NK-92 (cell line): ENCODE results near the gene KRTAP10-2.

Experiments
- DNase-seq: peaks from one replicate; lab custom pipeline; 2025; ENCODE audit not compliant: unreplicated experiment; lab: John Stamatoyannopoulos, UW

KRTAP10-2 gene

DNA sequence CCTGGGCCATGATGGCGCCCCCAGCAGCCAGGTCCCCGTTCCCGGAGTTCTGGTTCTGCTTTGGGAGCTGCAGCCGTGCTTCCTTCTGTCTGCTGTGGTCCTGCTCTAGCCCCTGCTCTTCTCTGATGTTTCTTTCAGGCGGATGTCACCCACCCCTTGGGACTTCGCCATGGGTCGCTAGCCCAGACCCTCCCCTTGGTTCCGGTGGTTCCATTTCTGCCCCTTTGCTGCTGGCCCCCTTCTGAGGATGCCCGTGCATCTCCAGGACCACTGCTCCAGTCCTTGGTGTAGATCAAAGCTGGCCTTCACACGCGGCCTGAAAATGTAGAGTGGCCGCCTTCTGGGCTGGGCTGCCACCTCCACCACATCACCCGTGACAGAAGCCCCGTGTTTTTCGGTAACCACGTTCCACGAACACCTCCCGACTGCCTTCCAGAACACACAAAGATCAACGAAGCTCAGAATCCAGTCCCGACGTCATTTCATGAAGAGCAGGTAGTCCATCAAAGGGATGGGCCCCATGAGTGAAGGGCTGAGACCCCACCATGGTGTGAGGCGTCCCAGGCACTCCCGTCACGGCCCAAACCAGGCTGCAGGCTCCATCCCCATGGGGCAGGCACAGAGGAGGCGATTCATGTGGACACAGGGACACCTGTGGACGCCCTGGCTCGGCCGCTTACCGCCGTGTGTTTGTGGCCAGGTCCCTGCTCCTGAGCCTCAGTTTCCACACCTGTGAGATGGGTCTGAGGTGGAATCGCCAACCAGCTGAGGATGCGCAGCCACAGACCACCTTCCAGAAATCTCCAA is 35.7 kb downstream of the KRTAP10-2 start:
- no peak for DNase-seq

DNA sequence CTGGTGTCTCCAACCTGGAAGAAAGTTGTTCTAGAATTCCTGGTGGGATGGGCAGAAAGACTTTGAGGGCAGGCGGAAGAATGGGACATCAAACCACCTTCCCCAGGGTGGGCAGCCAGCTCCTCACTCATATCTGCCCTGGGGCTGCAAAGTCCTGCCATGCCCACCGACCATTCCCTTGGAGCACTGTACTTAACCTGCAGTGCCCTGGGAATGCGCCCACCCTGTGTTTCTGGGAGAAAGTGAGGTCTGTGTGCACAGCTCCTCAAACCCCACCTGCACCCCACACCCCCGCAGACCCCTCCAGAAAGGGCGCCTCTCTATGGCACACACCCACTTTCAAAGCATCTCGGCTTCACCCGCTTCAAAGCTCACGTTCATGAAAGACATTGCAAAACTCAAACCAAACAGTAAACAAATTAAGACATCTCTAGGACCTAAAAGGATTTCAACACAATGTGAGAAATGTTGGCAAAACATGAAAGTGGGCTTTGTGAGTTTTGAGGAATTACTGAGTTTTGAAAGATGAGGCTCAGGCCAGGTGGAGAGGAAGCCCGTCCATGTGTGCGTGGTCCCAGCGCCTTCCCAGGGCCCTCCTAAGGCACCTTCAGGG is 36.5 kb downstream of the KRTAP10-2 start:
- DNase-seq = no peak

DNA sequence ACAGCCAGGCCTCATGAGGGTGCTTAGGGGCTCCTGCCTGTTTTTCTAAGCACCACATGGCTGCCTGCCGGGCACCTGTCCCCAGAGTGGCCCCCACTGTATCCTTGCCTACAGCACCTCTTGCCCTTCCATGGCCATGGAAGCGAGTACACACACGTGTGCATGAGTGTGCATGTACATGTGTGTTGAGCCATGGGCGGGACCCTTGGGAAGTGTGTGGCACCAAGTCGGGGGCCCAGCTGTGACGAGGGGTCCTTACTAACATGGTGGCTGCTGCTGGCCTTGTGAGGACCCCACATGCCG is 37.1 kb downstream of the KRTAP10-2 start:
- no peak for DNase-seq

DNA sequence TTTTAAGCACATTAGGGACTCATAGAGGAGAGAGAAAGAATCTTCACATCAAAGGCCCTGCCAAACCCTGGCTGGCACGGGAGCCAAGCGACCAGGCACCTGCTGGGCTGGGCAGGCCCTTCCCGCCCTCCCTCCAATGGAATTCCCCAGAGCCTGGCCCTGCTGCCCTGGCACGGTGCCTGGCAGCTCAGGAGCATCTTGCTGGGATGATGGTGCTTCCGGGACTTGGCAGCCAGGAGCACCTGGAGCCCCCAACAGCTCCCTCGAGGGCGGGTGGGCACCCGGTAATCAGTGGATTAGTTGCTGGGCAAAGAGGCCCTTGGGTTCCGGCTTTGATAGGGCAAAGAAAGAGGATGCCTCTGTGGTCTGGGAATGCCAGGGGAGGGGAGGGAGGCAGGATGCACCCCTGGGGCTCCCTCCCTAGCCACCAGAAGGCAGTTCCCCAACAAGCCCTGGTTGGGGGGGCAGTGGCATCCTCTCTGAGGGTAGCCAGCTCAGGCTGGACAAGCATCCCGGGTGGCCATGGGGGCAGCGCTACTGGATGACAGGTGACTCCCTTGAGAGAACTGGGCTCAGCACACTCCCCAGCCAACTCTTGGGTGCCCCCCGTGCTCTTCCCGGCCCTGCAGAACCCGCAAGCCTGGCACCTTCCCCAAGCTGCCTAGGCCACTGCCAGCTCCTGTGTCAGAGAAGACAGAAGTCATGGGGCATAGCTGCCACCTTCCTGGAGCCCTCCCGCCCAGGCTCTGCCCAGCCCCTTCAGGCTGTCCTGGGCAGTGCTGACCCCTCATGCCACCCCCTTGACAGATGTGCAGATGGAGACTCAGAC is 37.7 kb downstream of the KRTAP10-2 start:
- no peak for DNase-seq

DNA sequence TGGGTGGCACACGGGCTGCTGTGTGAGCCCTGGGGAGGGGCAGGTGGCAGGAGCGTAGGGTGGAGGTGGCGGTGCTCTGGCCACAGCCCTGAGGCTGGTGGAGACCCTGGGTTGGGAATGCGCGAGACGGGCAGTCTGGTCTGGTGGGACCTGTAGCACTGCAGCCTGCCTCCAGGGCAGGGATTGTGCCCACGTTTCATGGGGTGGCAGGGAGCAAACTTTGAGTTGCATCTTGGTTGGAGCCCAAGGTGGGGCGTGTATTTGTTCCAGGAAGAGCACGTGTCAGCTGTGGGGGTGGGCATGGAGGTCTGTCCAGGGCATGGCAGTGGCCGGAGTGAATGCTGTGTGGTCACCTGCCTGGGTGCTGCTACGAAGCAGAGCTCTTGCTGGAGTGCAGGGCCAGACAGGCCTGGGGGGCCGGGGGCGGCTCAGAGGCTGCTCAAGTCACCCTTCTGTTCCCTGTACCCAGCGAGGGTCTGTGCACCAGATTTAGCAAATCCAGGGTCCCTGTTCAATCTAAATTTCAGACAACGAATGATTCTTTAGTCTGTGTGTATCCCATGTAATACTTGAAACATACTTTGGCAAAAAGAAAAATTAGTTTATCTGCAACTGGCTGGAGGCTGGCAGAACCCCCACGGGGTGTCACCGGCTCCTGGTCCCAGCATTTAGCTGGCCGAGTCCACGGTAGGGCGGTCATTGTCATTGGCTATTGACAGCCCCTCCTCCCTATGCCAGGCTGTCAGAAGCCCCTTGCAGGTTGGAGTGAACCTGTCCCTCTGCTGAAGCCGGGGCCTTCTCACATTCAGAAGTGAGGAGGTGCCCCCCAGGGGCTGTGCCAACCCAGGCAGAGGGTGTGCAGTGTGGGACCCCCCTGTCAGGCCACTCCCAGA is 38.6 kb downstream of the KRTAP10-2 start:
- DNase-seq = no peak

DNA sequence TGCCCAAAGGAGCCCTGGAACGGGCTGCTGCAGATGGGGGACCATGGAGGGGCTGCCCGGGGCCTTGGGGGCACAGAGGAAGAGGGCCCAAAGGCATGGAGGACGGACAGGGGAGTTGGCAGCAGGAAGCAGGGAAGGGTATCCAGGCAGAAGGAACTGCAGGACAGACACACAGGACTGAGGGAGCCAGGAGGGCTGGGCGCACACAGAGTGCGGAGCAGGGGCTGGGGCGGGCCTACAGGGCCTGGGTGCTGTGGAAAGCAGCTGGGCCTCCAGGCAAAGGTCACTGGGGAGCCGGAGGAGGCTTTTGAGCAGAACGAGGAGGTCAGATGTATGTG is 39.4 kb downstream of the KRTAP10-2 start:
- DNase-seq = no peak

DNA sequence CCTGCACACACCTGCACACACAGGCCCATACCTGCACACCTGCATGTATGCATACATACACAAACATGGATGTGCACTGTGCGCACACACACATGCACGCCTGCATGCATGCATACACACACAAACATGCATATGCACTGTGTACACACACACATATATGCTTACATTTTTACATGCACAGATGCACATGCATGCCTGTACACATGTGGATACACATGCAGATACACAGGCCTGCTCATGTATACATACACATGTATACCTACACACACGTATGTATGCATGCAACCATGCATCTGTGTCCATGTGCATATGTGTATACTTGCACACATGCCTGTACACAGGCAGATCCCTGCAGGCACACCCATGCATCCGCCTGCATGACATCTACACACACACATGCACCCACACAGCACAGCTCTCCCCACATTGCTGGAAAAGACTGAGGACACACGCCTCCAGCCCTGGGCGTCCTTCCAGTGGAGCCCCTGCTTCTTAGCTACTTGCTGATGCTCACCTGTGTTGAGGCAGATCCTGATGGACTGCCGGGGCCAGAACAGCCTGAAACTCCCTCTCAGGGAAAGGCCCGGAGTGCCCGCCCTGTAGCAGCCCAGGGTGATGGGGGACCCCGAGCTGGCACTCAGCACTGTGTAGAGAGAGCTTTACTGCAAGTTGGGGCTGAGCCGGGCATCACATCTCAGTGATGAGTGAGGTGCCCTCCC is 39.9 kb downstream of the KRTAP10-2 start:
- no peak for DNase-seq

DNA sequence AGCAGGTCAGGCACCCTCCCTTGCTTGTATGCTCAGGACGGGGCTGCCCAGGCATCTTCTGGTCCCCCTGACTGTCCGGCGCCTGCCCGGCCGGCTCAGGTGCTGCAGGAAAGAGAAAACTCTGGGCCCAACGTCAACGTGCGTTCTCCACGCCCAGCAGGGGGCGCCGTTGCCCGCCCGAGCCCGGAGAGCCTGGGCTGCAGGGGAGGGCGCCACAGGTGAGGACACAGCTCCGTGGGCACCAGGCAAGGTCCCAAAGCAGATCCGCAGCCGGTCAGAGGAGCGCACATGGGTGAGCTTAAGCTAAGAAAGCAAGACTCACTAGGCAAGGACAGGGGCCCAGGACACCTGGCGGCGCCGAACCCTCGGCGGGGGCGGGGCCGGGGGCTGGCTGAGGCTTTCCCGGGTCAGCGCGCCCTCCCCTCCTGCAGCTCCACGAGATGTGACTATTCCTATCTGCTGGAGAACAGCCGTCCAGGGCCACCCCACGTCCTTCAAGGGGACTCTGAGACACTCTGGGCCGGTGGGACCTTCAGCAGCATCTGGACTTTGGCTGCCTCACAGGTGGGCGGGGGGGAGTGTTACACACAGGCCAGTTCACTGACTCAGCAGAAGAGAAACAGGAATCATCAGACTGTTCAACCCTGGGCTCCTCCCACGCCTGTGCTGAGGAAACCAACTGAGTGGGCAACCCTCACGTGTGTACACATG is 40.6 kb downstream of the KRTAP10-2 start:
- no peak for DNase-seq

DNA sequence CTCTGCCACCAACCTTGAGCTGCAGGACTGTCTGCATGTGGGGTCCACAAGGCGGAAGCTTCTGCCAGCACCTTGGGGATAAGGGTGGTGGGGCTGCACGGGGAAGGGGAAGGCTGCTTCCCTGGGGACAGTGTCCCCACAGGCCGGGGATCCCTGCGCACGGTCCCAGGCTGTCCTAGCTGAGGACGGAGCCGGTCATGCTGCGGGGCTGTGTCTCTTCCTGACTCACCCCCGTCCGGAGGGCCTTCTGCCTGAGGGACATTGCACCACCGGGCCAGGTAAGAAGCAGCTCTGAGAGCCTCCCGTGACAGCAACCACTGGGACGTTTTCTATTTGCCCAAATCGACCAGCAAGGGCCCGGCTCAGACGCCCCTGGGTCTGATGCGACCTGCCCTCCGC is 41.2 kb downstream of the KRTAP10-2 start:
- DNase-seq = no peak

DNA sequence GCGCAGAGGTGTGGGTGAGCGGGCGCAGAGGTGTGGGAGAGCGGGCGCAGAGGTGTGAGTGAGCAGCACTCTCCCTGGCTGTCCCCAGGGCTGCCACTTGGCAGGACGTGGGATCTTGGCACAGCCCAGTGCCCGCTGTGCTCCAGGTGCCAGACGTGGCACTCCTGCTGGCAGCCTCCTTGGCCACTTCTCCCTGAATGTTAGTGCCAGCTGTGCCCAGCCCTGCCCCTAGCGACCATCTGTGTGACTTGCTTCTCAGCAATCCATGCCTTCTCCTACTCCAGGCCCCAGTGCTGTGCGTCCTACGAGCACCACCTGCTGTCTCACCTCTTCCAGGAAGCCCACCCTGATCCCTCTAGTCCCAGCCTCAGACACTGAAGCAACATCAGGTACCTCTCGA is 41.8 kb downstream of the KRTAP10-2 start:
- DNase-seq = no peak

DNA sequence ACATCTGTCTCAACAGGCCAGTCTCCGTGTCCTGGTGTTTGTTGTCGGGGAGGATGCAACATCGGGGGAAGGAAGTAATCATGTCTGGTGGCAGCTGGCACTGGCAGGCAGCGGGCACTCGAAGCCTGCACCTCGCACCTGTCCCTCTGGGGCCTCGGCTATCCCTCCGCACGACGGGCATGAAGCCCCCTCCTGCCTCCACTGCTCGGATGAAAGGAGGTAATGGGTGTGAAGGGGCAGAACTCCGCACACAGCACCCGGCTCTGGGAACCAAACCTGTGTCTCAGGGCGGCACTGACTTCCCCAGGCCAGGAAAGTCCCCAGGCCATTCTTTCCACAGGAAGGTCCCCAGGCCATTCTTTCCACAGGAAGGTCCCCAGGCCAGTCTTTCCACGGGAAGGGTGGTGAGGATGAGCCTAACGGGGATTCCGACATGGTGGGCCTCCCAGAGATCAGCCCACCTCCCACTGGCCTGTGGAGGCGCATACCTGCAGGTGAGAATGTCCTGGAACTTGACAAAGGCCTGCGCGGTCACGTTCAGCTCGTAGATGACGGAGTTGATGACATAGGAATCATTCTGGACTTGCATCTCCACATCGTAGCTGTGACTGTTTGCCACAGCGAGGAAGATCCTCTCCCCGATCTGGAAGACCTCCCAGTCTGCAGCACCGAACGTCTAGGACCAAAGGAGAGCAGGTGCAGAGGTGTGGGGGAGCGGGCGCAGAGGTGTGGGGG is 42.4 kb downstream of the KRTAP10-2 start:
- no peak for DNase-seq

DNA sequence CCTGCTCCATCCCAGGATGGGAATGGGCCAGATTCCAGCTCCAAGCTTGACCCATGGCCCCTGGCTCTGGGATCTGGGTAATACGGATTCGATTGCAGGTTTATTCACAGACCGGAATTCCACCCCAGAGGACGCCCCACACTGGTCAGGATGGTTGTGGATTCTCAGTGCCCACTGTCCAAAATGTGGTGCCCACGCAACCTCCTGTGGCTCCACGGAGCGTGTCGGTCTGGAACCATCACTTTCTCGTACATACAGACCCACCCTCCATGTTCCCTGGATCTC is 42.9 kb downstream of the KRTAP10-2 start:
- DNase-seq = no peak

DNA sequence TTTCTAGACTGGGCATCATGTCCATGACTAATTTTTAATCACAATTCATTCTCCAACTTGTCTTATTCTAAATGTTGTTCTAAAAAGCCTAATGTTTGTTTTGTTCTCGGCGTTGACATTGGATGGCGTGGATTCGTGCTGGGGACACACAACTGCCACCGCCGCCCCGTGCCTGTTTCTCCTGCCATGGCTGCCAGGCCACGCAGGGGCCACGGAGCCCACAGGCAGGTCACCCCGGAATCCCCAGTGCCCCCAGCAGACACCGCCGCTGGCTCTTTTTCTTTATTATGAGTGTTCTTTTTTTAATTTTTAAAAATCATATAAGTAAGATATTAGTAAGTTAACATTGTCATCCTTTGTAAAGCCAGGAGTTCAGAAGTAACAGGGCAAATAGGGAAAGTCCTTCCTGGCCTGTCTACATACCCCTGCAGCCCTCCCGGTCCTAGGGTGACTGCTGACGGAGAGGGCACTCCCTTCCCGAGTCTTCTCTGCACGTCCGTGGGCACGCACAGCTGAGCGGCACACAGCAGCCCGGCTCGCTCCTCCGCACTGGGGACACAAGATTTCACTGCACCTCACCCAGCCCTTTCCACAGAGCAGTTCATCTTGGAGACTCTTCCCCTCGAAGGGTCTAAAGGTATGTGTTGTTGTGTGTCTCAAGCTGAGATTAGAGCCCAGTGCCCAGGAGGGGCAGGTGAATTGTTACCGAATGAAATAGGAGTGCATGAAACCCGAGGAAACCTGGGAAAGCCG is 43.5 kb downstream of the KRTAP10-2 start:
- DNase-seq = no peak

DNA sequence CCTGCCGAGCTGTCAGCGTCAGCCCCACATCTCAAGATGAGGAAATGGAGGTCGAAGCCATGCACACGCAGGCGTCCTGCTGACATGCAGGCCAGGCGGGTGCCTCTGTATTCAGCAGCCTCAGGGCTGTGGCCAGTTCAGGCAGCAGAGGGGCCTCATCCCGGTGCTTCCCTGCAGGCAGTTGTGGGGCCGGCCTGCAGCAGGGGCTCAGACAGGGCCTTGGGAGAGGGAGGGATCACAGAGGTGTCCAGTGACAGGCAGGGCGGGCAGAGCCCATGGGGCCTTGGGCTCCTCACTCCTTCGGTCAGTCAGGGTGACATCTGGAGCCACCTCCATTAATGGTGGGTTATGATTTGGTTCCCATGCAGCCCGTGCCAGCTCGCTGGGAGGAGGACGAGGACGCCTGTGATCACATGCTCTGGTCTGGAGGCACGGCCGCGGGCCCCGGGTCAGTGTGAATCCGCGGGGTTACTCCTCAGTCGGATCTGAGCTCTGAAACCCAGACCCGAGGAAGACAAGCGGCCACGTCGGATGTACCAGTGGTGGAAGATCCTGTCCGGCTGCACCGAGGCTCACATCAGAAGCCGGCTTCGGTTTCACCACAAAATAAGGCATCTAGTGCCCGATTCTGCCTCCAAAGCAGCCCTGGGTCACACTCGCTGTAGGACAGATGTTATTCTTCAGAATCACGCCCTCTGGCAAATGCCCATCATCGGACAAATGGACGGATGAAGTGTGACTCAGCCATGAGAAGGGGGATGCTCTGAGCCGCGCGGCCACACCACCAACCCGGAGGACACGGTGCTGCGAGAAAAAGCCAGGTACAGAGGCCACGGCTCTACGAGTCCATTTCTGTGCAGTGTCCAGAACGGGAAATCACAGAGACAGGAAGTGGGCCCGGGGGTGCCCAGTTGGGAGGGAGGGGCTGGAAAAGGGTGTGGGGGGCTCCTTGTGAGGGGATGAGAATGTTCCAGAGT is 44.7 kb downstream of the KRTAP10-2 start:
- DNase-seq = no peak

DNA sequence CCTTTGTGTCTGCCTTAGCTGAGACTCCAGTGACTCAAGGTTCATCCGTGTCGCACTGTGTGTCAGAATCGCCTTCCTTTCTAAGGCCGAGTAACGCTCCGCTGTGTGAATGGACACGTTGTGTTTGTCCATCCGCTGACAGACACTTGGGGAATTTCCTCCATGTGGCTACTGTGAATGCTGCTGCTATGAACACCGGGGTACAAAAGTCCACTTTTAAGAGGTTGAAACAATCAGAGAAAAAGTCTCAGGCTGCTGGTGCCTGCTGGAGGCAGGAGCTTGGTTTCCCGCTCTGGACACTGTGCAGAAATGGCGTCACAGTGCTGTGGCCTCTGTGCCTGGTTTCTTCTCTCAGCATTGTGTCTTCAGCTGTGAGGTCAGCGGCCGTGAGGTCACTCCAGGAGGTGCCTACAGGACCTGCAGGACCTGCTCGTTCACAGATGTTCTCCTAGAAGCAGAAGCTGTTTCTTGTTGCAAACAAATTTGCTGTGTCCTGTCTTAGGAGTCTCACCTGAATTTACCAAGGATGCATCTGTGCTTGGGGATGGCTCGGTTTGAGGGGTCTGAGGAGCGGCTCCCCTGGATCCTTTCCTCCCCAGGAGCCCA is 45.5 kb downstream of the KRTAP10-2 start:
- DNase-seq = no peak

DNA sequence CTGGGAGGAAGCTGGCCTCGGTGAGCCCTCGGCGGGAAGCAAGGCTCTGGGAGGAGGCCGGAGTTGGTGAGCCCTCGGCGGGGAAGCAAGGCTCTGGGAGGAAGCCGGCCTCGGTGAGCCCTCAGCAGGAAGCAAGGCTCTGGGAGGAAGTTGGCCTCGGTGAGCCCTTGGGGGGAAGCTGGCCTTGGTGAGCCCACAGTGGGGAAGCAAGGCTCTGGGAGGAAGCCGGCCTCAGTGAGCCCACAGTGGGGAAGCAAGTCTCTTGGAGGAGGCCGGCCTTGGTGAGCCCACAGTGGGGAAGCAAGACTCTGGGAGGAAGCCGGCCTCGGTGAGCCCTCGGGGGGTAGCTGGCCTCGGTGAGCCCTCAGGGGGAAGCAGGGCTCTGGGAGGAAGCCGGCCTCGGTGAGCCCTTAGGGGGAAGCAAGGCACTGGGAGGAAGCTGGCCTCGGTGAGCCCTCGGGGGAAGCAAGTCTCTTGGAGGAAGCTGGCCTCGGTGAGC is 47.4 kb downstream of the KRTAP10-2 start:
- DNase-seq = no peak
